ENCODE data around the gene ZFP57. TPM values are rescaled to one million over a fixed set of nuclear protein-coding genes. Genes with fewer than 3 reads are reported as not detected.

ZFP57 gene
- polyA plus RNA-seq, 1 donor from 2014 or later: not detected

GRCh38 chr6:29680416-29680815 lies 536 bp downstream of the ZFP57 start:
- Histone ChIP-seq H3K9me3 (ENCODE audit: low read length) (no peaks in the 10 kb centered on the region), H3K27ac (ENCODE audit: low read length) (no peak overlapping the region), H3K36me3 (ENCODE audit: insufficient read depth, low read length) (no peaks in the 10 kb centered on the region), H3F3A (ENCODE audit: insufficient read depth, low read length, poor library complexity, severe bottlenecking) (no peaks in the 10 kb centered on the region), H4K20me1 (ENCODE audit: insufficient read depth) (no peaks in the 10 kb centered on the region), H3K9ac (ENCODE audit: low read length) (no peak overlapping the region), H3K9me2 (ENCODE audit: insufficient read depth, low read length) (no peaks in the 10 kb centered on the region), H3K79me2 (replicated peaks; ENCODE audit: insufficient read depth, low read length) (no peaks in the 10 kb centered on the region), H3K4me3 (ENCODE audit: low read length) (no peak overlapping the region), H3K27me3 (ENCODE audit: insufficient read depth, low read depth, low read length) (no peaks in the 10 kb centered on the region), H2AFZ (ENCODE audit: low read depth, low read length) (no peak overlapping the region), H3K4me2 (ENCODE audit: low read length) (no peak overlapping the region)
- no peak for TF ChIP-seq REST (IDR thresholded peaks at IDR 0.05; ENCODE audit: borderline replicate concordance)
- TF ChIP-seq TAF1 (IDR thresholded peaks at IDR 0.05; ENCODE audit: low read depth): no peak
- no peak for TF ChIP-seq EP300 (conservative IDR thresholded peaks at IDR 0.05; ENCODE audit: poor library complexity, severe bottlenecking)
- TF ChIP-seq MXI1 (conservative IDR thresholded peaks at IDR 0.05; ENCODE audit: poor library complexity, severe bottlenecking): no peak
- no peak for TF ChIP-seq EZH2 (IDR thresholded peaks at IDR 0.05; ENCODE audit: borderline replicate concordance, insufficient read depth, low read length, poor library complexity, severe bottlenecking)
- no peak for TF ChIP-seq POLR2AphosphoS5 (IDR thresholded peaks at IDR 0.05)
- TF ChIP-seq SMC3 (conservative IDR thresholded peaks at IDR 0.05; ENCODE audit: poor library complexity): no peak
- no peak for TF ChIP-seq CTCF (IDR thresholded peaks at IDR 0.05; ENCODE audit: poor library complexity, severe bottlenecking)
- no peak for TF ChIP-seq RAD21 (conservative IDR thresholded peaks at IDR 0.05)

- H3K9ac ChIP-seq (ENCODE audit: low read length): no peak overlapping the region
- H3K4me3 ChIP-seq (ENCODE audit: low read length): no peak overlapping the region
- H3K4me2 ChIP-seq (ENCODE audit: low read length): no peak overlapping the region
- no peaks in the 10 kb centered on the region for H3K27me3 ChIP-seq (ENCODE audit: insufficient read depth, low read depth, low read length)
- H2AFZ ChIP-seq (ENCODE audit: low read depth, low read length): no peak overlapping the region
- no peaks in the 10 kb centered on the region for H4K20me1 ChIP-seq (ENCODE audit: insufficient read depth)
- no peak for TF ChIP-seq CTCF (IDR thresholded peaks at IDR 0.05; ENCODE audit: poor library complexity, severe bottlenecking)
- TF ChIP-seq EP300 (conservative IDR thresholded peaks at IDR 0.05; ENCODE audit: poor library complexity, severe bottlenecking): no peak
- no peak for TF ChIP-seq POLR2AphosphoS5 (IDR thresholded peaks at IDR 0.05)
- TF ChIP-seq RAD21 (conservative IDR thresholded peaks at IDR 0.05): no peak
- no peak for TF ChIP-seq REST (IDR thresholded peaks at IDR 0.05; ENCODE audit: borderline replicate concordance)
- no peak for TF ChIP-seq EZH2 (IDR thresholded peaks at IDR 0.05; ENCODE audit: borderline replicate concordance, insufficient read depth, low read length, poor library complexity, severe bottlenecking)
- TF ChIP-seq TAF1 (IDR thresholded peaks at IDR 0.05; ENCODE audit: low read depth): no peak
- no peak for TF ChIP-seq SMC3 (conservative IDR thresholded peaks at IDR 0.05; ENCODE audit: poor library complexity)
- no peak for TF ChIP-seq MXI1 (conservative IDR thresholded peaks at IDR 0.05; ENCODE audit: poor library complexity, severe bottlenecking)
- H3K9me3 ChIP-seq (ENCODE audit: low read length): no peaks in the 10 kb centered on the region
- no peak overlapping the region for H3K27ac ChIP-seq (ENCODE audit: low read length)
- no peaks in the 10 kb centered on the region for H3K79me2 ChIP-seq (replicated peaks; ENCODE audit: insufficient read depth, low read length)
- no peaks in the 10 kb centered on the region for H3F3A ChIP-seq (ENCODE audit: insufficient read depth, low read length, poor library complexity, severe bottlenecking)
- H3K36me3 ChIP-seq (ENCODE audit: insufficient read depth, low read length): no peaks in the 10 kb centered on the region
- no peaks in the 10 kb centered on the region for H3K9me2 ChIP-seq (ENCODE audit: insufficient read depth, low read length)
These were observed 990 bp downstream of the ZFP57 start for GRCh38 chr6:29679962-29680361.

Data from neural cell (in vitro differentiated cells).